H1 (cell line): ENCODE measurements around the gene L3MBTL1. TPM values are rescaled to one million over a fixed set of nuclear protein-coding genes. Genes with fewer than 3 reads are reported as not detected.

Experiments
- CTCF ChIA-PET: fragments of 300-600 bp; sonication (Branson Sonifier 250); formaldehyde crosslinking; loops from one replicate; lab custom pipeline; 2021; ENCODE audit not compliant: partially characterized antibody; lab: Charles Lee
- POLR2A ChIA-PET: fragments of 300-600 bp; sonication (Branson Sonifier 250); formaldehyde crosslinking; loops from one replicate; lab custom pipeline; 2021; ENCODE audit warnings: inconsistent platforms; ENCODE audit not compliant: partially characterized antibody; lab: Charles Lee
- DNase-seq, 2 experiments: peaks; one replicate each; pipeline versions ENCODE4 v3.0.0 to v3.0.0-alpha.2; 2010 to 2022; ENCODE audit warnings: low spot score in 2 of 2, low read depth in 1 of 2, mixed read lengths in 1 of 2
- FAIRE-seq: peaks from 2 replicates; lab custom pipeline; 2011; peaks lifted over from hg19 to GRCh38; lab: Jason Lieb, UNC
- H2AFZ ChIP-seq: 2 replicates; pipeline ENCODE4 v1.8.1; 2012; ENCODE audit warnings: low read length, inconsistent platforms
- H2AK5ac ChIP-seq: 2 replicates; pipeline ENCODE4 v1.6.1; 2013; ENCODE audit warnings: low read depth, low read length
- H2BK120ac ChIP-seq: replicated peaks from 2 replicates; pipeline ENCODE3; 2013; ENCODE audit warnings: low read depth, low read length, inconsistent platforms
- H2BK12ac ChIP-seq: 2 replicates; pipeline ENCODE4 v1.6.1; 2013; ENCODE audit warnings: low read depth, low read length
- H2BK15ac ChIP-seq: 2 replicates; pipeline ENCODE4 v1.6.1; 2013; ENCODE audit warnings: low read length
- H2BK20ac ChIP-seq: 2 replicates; pipeline ENCODE4 v1.6.1; 2013; ENCODE audit warnings: low read length
- H2BK5ac ChIP-seq: 2 replicates; pipeline ENCODE4 v1.6.1; 2013; ENCODE audit warnings: low read depth, low read length
- H3K14ac ChIP-seq: 2 replicates; pipeline ENCODE4 v1.6.1; 2013; ENCODE audit warnings: inconsistent platforms; ENCODE audit not compliant: insufficient read length
- H3K18ac ChIP-seq: 2 replicates; pipeline ENCODE4 v1.6.1; 2013; ENCODE audit warnings: low read length; ENCODE audit errors: extremely low read depth
- H3K23ac ChIP-seq: 2 replicates; pipeline ENCODE4 v1.6.1; 2013; ENCODE audit warnings: inconsistent platforms; ENCODE audit not compliant: insufficient read length
- H3K23me2 ChIP-seq: 2 replicates; pipeline ENCODE4 v1.6.1; 2013; ENCODE audit warnings: low read depth, low read length
- H3K27ac ChIP-seq: 2 replicates; pipeline ENCODE4 v1.6.1; 2011; ENCODE audit warnings: low read depth, low read length, inconsistent platforms
- H3K27me3 ChIP-seq, 4 experiments: replicated peaks in 1 of 4; 1 replicate in 1 of 4; 2 replicates in 3 of 4; pipeline versions ENCODE4 v1.6.1 to v1.8.1; 2011 to 2013; ENCODE audit warnings: low read length in 3 of 4, mild to moderate bottlenecking in 3 of 4, inconsistent platforms in 2 of 4, mixed read lengths in 2 of 4, moderate library complexity in 1 of 4; ENCODE audit not compliant: control insufficient read depth in 3 of 4, insufficient read depth in 3 of 4; ENCODE audit errors: extremely low read depth in 1 of 4
- H3K36me3 ChIP-seq, 4 experiments: 2 replicates each; pipeline versions ENCODE4 v1.6.1 to v1.8.1; 2011 to 2013; ENCODE audit warnings: mild to moderate bottlenecking in 4 of 4, low read length in 3 of 4, moderate library complexity in 2 of 4, control low read depth in 1 of 4, inconsistent platforms in 1 of 4; ENCODE audit not compliant: insufficient read depth in 4 of 4, control insufficient read depth in 2 of 4
- H3K4ac ChIP-seq: replicated peaks from 2 replicates; pipeline ENCODE3; 2013; ENCODE audit warnings: low read length, low read depth, mixed read lengths, inconsistent platforms; ENCODE audit not compliant: insufficient read length
- H3K4me1 ChIP-seq, 4 experiments: replicated peaks in 1 of 4; 1 replicate in 1 of 4; 2 replicates in 3 of 4; pipeline versions ENCODE4 v1.6.1 to v1.8.1; 2011 to 2013; ENCODE audit warnings: low read length in 3 of 4, inconsistent platforms in 2 of 4, mixed read lengths in 1 of 4; ENCODE audit not compliant: insufficient read depth in 4 of 4, control insufficient read depth in 3 of 4
- H3K4me2 ChIP-seq, 2 experiments: 2 replicates each; pipeline versions ENCODE4 v1.6.1 to v1.8.1; 2011 to 2013; ENCODE audit warnings: low read depth in 2 of 2, low read length in 2 of 2, control low read depth in 1 of 2, inconsistent platforms in 1 of 2, mild to moderate bottlenecking in 1 of 2; ENCODE audit not compliant: insufficient read depth in 1 of 2
- H3K4me3 ChIP-seq, 4 experiments: fragments of 200-600, 300-600 bp in 1 of 4; sonication (generic), shearing (Covaris generic), sonication (Bioruptor Twin) in 1 of 4; 2 replicates each; pipeline versions ENCODE4 v1.5.1 to v1.8.1; 2011 to 2016; ENCODE audit warnings: low read length in 4 of 4, low read depth in 3 of 4, control low read depth in 2 of 4, inconsistent platforms in 2 of 4, mild to moderate bottlenecking in 2 of 4, mixed read lengths in 1 of 4, moderate library complexity in 1 of 4; ENCODE audit not compliant: insufficient read depth in 2 of 4; ENCODE audit errors: extremely low read depth in 1 of 4
- H3K56ac ChIP-seq: replicated peaks from 2 replicates; pipeline ENCODE3; 2013; ENCODE audit warnings: low read depth, mild to moderate bottlenecking, mixed read lengths, low read length, inconsistent platforms; ENCODE audit not compliant: insufficient read length
- H3K79me1 ChIP-seq: 2 replicates; pipeline ENCODE4 v1.6.1; 2013; ENCODE audit warnings: low read depth, low read length, control low read depth
- H3K79me2 ChIP-seq, 2 experiments: 2 replicates each; pipeline versions ENCODE4 v1.6.1 to v1.8.1; 2012 to 2013; ENCODE audit warnings: low read length in 2 of 2, mild to moderate bottlenecking in 2 of 2, inconsistent platforms in 1 of 2; ENCODE audit not compliant: insufficient read depth in 2 of 2, control insufficient read depth in 1 of 2
- H3K9ac ChIP-seq, 4 experiments: replicated peaks in 1 of 4; 1 replicate in 1 of 4; 2 replicates in 3 of 4; pipeline versions ENCODE4 v1.6.1 to v1.8.1; 2011 to 2013; ENCODE audit warnings: low read depth in 3 of 4, low read length in 3 of 4, control low read depth in 2 of 4, mild to moderate bottlenecking in 2 of 4, moderate library complexity in 2 of 4, inconsistent platforms in 1 of 4; ENCODE audit errors: extremely low read depth in 1 of 4
- H3K9me3 ChIP-seq, 2 experiments: 2 replicates each; pipeline versions ENCODE4 v1.6.1 to v1.8.1; 2012 to 2013; ENCODE audit warnings: mild to moderate bottlenecking in 2 of 2, moderate library complexity in 2 of 2, control low read depth in 1 of 2, inconsistent platforms in 1 of 2, low read depth in 1 of 2, low read length in 1 of 2, mixed read lengths in 1 of 2; ENCODE audit not compliant: insufficient read depth in 2 of 2
- H4K20me1 ChIP-seq, 2 experiments: replicated peaks in 1 of 2; 2 replicates each; pipeline versions ENCODE3 to v1.8.1; 2011 to 2013; ENCODE audit warnings: inconsistent platforms in 2 of 2, low read length in 2 of 2, mild to moderate bottlenecking in 1 of 2; ENCODE audit not compliant: insufficient read depth in 2 of 2, control insufficient read depth in 1 of 2
- H4K5ac ChIP-seq: 2 replicates; pipeline ENCODE4 v1.6.1; 2013; ENCODE audit warnings: low read length, low read depth, mixed read lengths, inconsistent platforms; ENCODE audit not compliant: insufficient read length
- H4K8ac ChIP-seq: 2 replicates; pipeline ENCODE4 v1.8.0; 2013; ENCODE audit warnings: mild to moderate bottlenecking, moderate library complexity, low read length, inconsistent platforms; ENCODE audit not compliant: insufficient read depth; ENCODE audit errors: extremely low read depth
- H4K91ac ChIP-seq: replicated peaks from 2 replicates; pipeline ENCODE3; 2013; ENCODE audit warnings: low read length, mixed read lengths, inconsistent platforms; ENCODE audit not compliant: insufficient read length
- JUND ChIP-seq: IDR thresholded peaks from 2 replicates; pipeline ENCODE4 v1.6.1; 2011; ENCODE audit warnings: mild to moderate bottlenecking, improper control_type of control experiment, low read length
- WGBS, 2 experiments: shearing (Covaris generic) in 1 of 2; methylation state at CpG; one replicate each; pipeline versions ENCODE4 v1.1.6 to v1.1.7; 2013 to 2015; ENCODE audit warnings: low lambda C conversion rate in 2 of 2, mixed read lengths in 2 of 2, inconsistent platforms in 1 of 2, low coverage in 1 of 2, missing lambda C conversion rate in 1 of 2; ENCODE audit not compliant: insufficient replicate concordance in 2 of 2, insufficient coverage in 1 of 2, insufficient read length in 1 of 2; ENCODE audit errors: extremely low coverage in 1 of 2, missing lambda C conversion rate in 1 of 2; 5-methylcytosine and 5-hydroxymethylcytosine counted together
- polyA plus RNA-seq, 7 experiments: library from polyadenylated mRNA; depleted of rRNA in 3 of 7; stranded (reverse) in 5 of 7; unstranded in 2 of 7; fragments of >200 nt in 5 of 7; fragments of 200-250 nt in 2 of 7; gene quantifications; 1 replicate in 5 of 7; 2 replicates in 1 of 7; 4 replicates in 1 of 7; pipeline versions ENCODE4 v1.2.1 to v1.2.3, GENCODE V29; 2011 to 2013; ENCODE audit warnings: missing spikeins in 2 of 7, mixed read lengths in 2 of 7
- total RNA-seq: library from RNA; stranded (reverse); fragmentation: NEBNext Ultra II Directional; extraction: Animal tissue kit (Norgen Biotek cat#: 25700); gene quantifications from 2 replicates; pipeline ENCODE4 v1.2.1, GENCODE V29; 2021

The L3MBTL1 gene
- total and polyA plus RNA-seq, 2 of the 8 experiments (the other 6 are each of a cell fraction or from before 2014, with no cell fraction given), result 11.9 to 17.0 TPM

DNA sequence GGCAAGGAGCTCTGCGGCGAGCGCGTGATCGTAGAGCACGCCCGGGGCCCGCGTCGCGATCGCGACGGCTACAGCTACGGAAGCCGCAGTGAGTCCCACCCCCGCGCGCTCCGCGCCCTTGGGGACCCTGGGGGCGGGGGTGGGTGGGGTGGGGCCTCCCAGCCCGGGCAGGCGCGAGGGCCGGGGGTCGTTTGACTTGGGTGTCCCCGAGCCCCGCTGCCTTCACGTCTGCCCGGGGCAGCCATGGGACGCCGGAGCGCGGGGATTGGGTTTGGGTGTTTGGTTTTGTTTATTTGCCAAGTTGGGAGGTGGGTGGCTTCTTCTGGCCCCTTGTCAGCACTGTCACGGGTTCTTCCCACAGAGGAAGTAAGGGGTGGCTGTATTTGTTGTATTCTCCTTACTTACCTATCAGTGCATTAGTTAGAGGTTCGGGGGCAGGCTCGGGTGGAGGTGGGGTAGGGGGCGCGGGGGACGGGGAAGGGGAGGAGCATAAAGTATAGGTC is 49.0 kb upstream of the L3MBTL1 start:
- H3K23ac ChIP-seq, result no peak overlapping the region
- H3K4me2 ChIP-seq, result peak overlapping the region; percentile 72 to 93
- peaks cover 0 to 4% (median 0%) of the 10 kb centered on the region in 4 experiments; a peak in 2 of 7 replicates for H3K4me1 ChIP-seq
- H3K56ac ChIP-seq, result peak overlapping the region; percentile 56
- peaks cover 0 to 3% of the 10 kb centered on the region in 2 experiments for H4K20me1 ChIP-seq
- peak overlapping the region; percentile 90 to 99 (median 96) for H3K4me3 ChIP-seq
- H2AK5ac ChIP-seq, result no peak overlapping the region
- H2AFZ ChIP-seq, result no peak overlapping the region
- DNase-seq (no peak), FAIRE-seq (no peak)
- H4K91ac ChIP-seq, result peak overlapping the region; percentile 62
- no peak overlapping the region for H3K14ac ChIP-seq
- H2BK15ac ChIP-seq, result no peak overlapping the region
- CTCF ChIA-PET, result interaction anchor here (2.4 kb wide), 1 partner anchor 9 kb away, joined by 8 read pairs; no protein-coding TSS in a partner anchor
- peak overlapping the region; percentile 91; the same call in 1 of the 2 replicates for H4K8ac ChIP-seq
- WGBS, 2 experiments, result 1% methylated on average over 21 of the region's 41 CpGs; no CpG with 5 or more reads in 1 of the 2 experiments
- H3K23me2 ChIP-seq, result peaks cover 3% of the 10 kb centered on the region; the same call in 1 of the 2 replicates
- H2BK20ac ChIP-seq, result no peak overlapping the region
- H3K18ac ChIP-seq, result no peak overlapping the region; the same call in 1 of the 2 replicates
- TF ChIP-seq JUND, result no peak
- peak overlapping the region; percentile 81 for H3K4ac ChIP-seq
- POLR2A ChIA-PET, result interaction anchor here (0.7 to 5.2 kb wide), 36 partner anchors 8 to 673 kb away, joined by 3 to 81 read pairs (median 8); partner anchors contain the start of genes IFT52, L3MBTL1 and MYBL2
- peak overlapping the region; percentile 79 for H4K5ac ChIP-seq
- H3K27ac ChIP-seq, result peak overlapping the region; percentile 100
- H3K9me3 ChIP-seq, result no peaks in the 10 kb centered on the region
- peak overlapping the region; percentile 70 to 100 (median 100) for H3K9ac ChIP-seq
- peaks cover 2% of the 10 kb centered on the region; the same call in 1 of the 2 replicates for H3K79me1 ChIP-seq
- H2BK120ac ChIP-seq, result no peak overlapping the region
- H3K79me2 ChIP-seq, result peaks cover 10 to 40% of the 10 kb centered on the region in 2 experiments
- peaks cover 22 to 45% (median 40%) of the 10 kb centered on the region in 4 experiments for H3K36me3 ChIP-seq
- no peaks in the 10 kb centered on the region for H3K27me3 ChIP-seq
- H2BK12ac ChIP-seq, result no peak overlapping the region
- H2BK5ac ChIP-seq, result peak overlapping the region; percentile 100
